ENCODE measurements around the gene TM9SF3.

Gene TM9SF3

DNA sequence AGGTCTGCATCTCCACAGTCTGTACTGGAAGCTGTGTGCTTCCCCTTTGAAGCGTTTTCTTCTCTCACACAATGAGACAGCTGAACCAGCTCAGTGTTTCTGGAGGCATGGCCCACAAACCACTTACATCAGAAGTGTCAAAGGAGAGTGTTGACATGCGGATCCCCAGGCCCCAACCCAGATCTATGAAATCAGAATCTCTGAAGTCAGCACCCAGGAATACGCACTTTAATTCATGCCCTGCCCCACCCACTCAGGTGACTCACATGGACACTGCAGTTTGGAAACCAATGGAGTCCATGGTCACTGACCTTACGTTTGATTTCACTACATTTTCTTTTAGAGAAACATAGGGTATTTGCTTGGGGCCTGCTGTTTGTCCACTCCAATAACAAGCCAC, 92.1 kb downstream of the TM9SF3 start:
- TF ChIP-seq CTCF (IDR thresholded peaks at IDR 0.05; ENCODE audit: borderline replicate concordance, insufficient read depth, low read depth, low read length), result no peak
- no peak overlapping the region for H3K4me3 ChIP-seq (ENCODE audit: low read depth, low read length)

GRCh38 chr10:96493871-96494525, 92.8 kb downstream of the TM9SF3 start:
- no peak for TF ChIP-seq CTCF (IDR thresholded peaks at IDR 0.05; ENCODE audit: borderline replicate concordance, insufficient read depth, low read depth, low read length)
- no peak overlapping the region for H3K4me3 ChIP-seq (ENCODE audit: low read depth, low read length)

DNA sequence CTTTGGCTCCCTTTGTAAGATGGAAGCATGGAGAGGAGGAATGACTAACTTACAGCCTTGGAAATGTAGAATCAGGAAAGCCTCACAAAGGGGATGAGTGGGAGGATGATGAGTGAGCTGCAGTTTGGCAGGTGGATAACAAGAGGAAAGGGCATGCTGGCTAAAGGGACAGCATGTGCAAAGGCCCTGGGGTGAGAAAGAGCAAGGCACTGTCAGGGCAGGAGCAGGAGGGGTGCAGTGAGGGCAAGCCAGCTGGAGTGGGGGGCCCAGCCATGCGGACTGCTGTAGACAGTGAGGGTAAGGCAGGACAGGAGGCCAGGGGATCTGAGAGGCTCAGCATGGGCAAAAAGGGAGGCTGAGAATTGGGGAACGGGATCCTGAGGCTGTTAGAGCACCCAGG, 93.6 kb downstream of the TM9SF3 start:
- H3K4me3 ChIP-seq (ENCODE audit: low read depth, low read length), result no peak overlapping the region
- TF ChIP-seq CTCF (IDR thresholded peaks at IDR 0.05; ENCODE audit: borderline replicate concordance, insufficient read depth, low read depth, low read length), result no peak

GRCh38 chr10:96491303-96491702, 95.5 kb downstream of the TM9SF3 start:
- H3K4me3 ChIP-seq (ENCODE audit: low read depth, low read length), result no peak overlapping the region
- no peak for TF ChIP-seq CTCF (IDR thresholded peaks at IDR 0.05; ENCODE audit: borderline replicate concordance, insufficient read depth, low read depth, low read length)

- no peak for TF ChIP-seq CTCF (IDR thresholded peaks at IDR 0.05; ENCODE audit: borderline replicate concordance, insufficient read depth, low read depth, low read length)
- no peak overlapping the region for H3K4me3 ChIP-seq (ENCODE audit: low read depth, low read length)
Measured at GRCh38 chr10:96488161-96488935, 98.5 kb downstream of the TM9SF3 start.

DNA sequence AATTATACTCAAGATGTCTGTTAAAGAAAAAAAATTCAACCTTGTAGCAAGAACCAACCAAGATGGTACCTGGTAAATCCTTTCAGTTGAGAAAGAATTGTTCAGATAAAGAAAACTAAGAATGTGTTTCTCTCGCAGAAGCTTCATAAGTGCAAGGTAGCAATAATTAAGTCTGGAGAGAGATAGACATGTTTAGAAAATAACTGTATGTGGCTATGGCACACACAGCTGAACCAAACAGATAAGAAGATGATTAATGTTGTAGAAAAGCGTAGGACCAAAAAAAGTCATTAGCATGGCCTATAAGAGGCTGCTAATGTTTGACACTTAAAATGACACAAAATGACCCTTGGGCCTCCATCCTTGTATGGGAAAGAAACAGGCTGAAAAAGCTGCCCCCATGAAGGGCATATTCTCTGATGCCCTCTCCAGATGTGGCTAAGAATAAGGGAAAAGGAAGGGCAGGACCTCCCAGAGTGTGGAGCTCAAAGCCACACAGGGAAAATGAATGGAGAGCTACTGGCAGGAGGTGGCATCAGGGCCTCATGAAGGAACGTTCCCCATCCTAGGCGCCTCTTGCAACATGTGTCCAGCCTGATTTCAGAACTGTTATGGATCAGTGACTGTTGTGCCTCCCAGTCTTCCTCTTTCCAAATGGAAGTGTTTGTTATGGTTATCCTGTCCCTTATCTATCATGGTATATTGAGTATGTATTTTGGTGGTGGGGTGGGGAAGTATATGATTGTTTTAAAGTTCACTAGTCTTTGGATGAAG, 103.8 kb downstream of the TM9SF3 start:
- no peak for TF ChIP-seq CTCF (IDR thresholded peaks at IDR 0.05; ENCODE audit: borderline replicate concordance, insufficient read depth, low read depth, low read length)
- H3K4me3 ChIP-seq (ENCODE audit: low read depth, low read length), result no peak overlapping the region
